ENCODE measurements around the gene FAM180B. TPM values are rescaled to one million over a fixed set of nuclear protein-coding genes. Genes with fewer than 3 reads are reported as not detected.

The FAM180B gene
- total and polyA plus RNA-seq, 4 donors = not detected

DNA sequence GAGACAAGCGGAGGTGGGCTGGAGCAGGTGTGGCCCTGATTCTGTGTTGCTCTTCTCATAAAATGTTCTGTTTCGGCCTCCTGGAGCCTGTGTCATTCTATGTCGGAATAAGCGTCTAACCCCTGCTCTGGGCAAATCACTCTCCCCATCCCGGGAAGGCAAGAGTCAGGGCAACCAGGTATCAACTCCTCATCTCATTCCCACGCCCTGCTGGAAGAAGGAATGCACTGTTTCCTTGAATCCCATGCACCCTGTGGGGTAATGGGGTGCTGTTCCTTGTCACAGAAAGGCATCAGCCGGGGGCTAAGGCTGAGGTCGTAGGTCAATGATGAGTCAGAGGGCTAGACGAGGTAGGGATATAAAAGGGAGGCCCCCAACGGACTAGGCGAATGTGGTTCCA is 2.6 kb downstream of the FAM180B start:
- Histone ChIP-seq H3K36me3 (ENCODE audit: control insufficient read depth in 4 of 4, insufficient read depth in 3 of 4, low read depth in 1 of 4, low read length in 3 of 4) (peaks cover 3 to 8% (median 8%) of the 10 kb centered on the region in 4 donors), H3K4me1 (ENCODE audit: control insufficient read depth in 4 of 4, insufficient read depth in 4 of 4, low read length in 3 of 4) (peaks cover 0 to 4% (median 1%) of the 10 kb centered on the region in 4 donors), H3K9me3 (ENCODE audit: control insufficient read depth in 4 of 4, low read length in 3 of 4) (peaks cover 0 to 7% (median 1%) of the 10 kb centered on the region in 4 donors), H3K27ac (ENCODE audit: low read depth in 1 of 2, low read length in 2 of 2) (no peak overlapping the region), H3K9ac (ENCODE audit: low read depth in 1 of 2, low read length in 2 of 2) (no peak overlapping the region), H3K27me3 (ENCODE audit: control insufficient read depth in 4 of 4, insufficient read depth in 4 of 4, low read length in 3 of 4) (peaks cover 0 to 7% (median 2%) of the 10 kb centered on the region in 4 donors), H3K4me3 (ENCODE audit: low read depth in 1 of 3, low read length in 3 of 3) (no peak overlapping the region)
- TF ChIP-seq HNF4A (conservative IDR thresholded peaks at IDR 0.05) = no peak
- TF ChIP-seq JUND (IDR thresholded peaks at IDR 0.05) = no peak
- no peak for TF ChIP-seq ZBTB33 (IDR thresholded peaks at IDR 0.05)
- TF ChIP-seq TAF1 (conservative IDR thresholded peaks at IDR 0.05) = no peak
- no peak for TF ChIP-seq ATF3 (IDR thresholded peaks at IDR 0.05)
- TF ChIP-seq FOXA2 (IDR thresholded peaks at IDR 0.05) = no peak
- TF ChIP-seq, protein P1, sequence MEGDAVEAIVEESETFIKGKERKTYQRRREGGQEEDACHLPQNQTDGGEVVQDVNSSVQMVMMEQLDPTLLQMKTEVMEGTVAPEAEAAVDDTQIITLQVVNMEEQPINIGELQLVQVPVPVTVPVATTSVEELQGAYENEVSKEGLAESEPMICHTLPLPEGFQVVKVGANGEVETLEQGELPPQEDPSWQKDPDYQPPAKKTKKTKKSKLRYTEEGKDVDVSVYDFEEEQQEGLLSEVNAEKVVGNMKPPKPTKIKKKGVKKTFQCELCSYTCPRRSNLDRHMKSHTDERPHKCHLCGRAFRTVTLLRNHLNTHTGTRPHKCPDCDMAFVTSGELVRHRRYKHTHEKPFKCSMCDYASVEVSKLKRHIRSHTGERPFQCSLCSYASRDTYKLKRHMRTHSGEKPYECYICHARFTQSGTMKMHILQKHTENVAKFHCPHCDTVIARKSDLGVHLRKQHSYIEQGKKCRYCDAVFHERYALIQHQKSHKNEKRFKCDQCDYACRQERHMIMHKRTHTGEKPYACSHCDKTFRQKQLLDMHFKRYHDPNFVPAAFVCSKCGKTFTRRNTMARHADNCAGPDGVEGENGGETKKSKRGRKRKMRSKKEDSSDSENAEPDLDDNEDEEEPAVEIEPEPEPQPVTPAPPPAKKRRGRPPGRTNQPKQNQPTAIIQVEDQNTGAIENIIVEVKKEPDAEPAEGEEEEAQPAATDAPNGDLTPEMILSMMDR (IDR thresholded peaks at IDR 0.05; ENCODE audit: low read depth, low read length, missing input control) = no peak
- no peak for TF ChIP-seq EGR1 (IDR thresholded peaks at IDR 0.05; ENCODE audit: low read depth in 2 of 2)
- TF ChIP-seq YY1 (IDR thresholded peaks at IDR 0.05) = no peak
- TF ChIP-seq FOXA1 (IDR thresholded peaks at IDR 0.05) = no peak
- TF ChIP-seq SP1 (IDR thresholded peaks at IDR 0.05) = no peak
- TF ChIP-seq RXRA (IDR thresholded peaks at IDR 0.05) = no peak
- TF ChIP-seq NR2F2 (IDR thresholded peaks at IDR 0.05) = no peak
- no peak for TF ChIP-seq HNF4G (IDR thresholded peaks at IDR 0.05)
- TF ChIP-seq RAD21 (IDR thresholded peaks at IDR 0.05) = no peak
- TF ChIP-seq, protein P2, sequence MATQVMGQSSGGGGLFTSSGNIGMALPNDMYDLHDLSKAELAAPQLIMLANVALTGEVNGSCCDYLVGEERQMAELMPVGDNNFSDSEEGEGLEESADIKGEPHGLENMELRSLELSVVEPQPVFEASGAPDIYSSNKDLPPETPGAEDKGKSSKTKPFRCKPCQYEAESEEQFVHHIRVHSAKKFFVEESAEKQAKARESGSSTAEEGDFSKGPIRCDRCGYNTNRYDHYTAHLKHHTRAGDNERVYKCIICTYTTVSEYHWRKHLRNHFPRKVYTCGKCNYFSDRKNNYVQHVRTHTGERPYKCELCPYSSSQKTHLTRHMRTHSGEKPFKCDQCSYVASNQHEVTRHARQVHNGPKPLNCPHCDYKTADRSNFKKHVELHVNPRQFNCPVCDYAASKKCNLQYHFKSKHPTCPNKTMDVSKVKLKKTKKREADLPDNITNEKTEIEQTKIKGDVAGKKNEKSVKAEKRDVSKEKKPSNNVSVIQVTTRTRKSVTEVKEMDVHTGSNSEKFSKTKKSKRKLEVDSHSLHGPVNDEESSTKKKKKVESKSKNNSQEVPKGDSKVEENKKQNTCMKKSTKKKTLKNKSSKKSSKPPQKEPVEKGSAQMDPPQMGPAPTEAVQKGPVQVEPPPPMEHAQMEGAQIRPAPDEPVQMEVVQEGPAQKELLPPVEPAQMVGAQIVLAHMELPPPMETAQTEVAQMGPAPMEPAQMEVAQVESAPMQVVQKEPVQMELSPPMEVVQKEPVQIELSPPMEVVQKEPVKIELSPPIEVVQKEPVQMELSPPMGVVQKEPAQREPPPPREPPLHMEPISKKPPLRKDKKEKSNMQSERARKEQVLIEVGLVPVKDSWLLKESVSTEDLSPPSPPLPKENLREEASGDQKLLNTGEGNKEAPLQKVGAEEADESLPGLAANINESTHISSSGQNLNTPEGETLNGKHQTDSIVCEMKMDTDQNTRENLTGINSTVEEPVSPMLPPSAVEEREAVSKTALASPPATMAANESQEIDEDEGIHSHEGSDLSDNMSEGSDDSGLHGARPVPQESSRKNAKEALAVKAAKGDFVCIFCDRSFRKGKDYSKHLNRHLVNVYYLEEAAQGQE (IDR thresholded peaks at IDR 0.05) = no peak
- TF ChIP-seq MAX (IDR thresholded peaks at IDR 0.05) = no peak
- TF ChIP-seq GABPA (IDR thresholded peaks at IDR 0.05 in 1 of 2, conservative IDR thresholded peaks at IDR 0.05 in 1 of 2) = no peak
- no peak for DNase-seq (ENCODE audit: low spot score)
- WGBS = 91% methylated on average over 11 of the region's 11 CpGs
